Heart left ventricle (tissue), 16 donors: ENCODE results near the gene FLYWCH2. TPM values are rescaled to one million over a fixed set of nuclear protein-coding genes. Genes with fewer than 3 reads are reported as not detected.

Experiments used
- ATAC-seq, 4 donors: fragments of 200-7000 bp; cut with Tn5 transposase; one replicate each; pipeline ENCODE4 v1.9.1; 2020 to 2022; ENCODE audit warnings: moderate library complexity in 4 of 4, mild to moderate bottlenecking in 3 of 4, moderate number of reproducible peaks in 1 of 4
- DNase-seq, 5 donors: peaks; one replicate each; pipeline ENCODE4 v3.0.0-alpha.2; 2020
- H3K27ac ChIP-seq, 12 donors: fragments of 200-600 bp; sonication (generic) in 4 of 12; one replicate each; pipeline versions ENCODE4 v1.5.0 to v1.8.0; 2016 to 2022; ENCODE audit warnings: mild to moderate bottlenecking in 2 of 12
- H3K27me3 ChIP-seq, 9 donors: fragments of 200-600 bp; sonication (generic) in 2 of 9; one replicate each; pipeline versions ENCODE4 v1.5.1 to v1.8.0; 2016 to 2022; ENCODE audit warnings: mild to moderate bottlenecking in 3 of 9
- H3K36me3 ChIP-seq, 9 donors: fragments of 200-600 bp; sonication (generic) in 2 of 9; one replicate each; pipeline versions ENCODE4 v1.5.0 to v1.8.0; 2018 to 2022; ENCODE audit warnings: mild to moderate bottlenecking in 2 of 9
- H3K4me1 ChIP-seq, 12 donors: fragments of 200-600 bp; sonication (generic) in 4 of 12; one replicate each; pipeline versions ENCODE4 v1.5.0 to v1.8.0; 2016 to 2022; ENCODE audit warnings: mild to moderate bottlenecking in 3 of 12
- H3K4me3 ChIP-seq, 12 donors: fragments of 200-600 bp; sonication (generic) in 4 of 12; one replicate each; pipeline versions ENCODE4 v1.5.0 to v1.8.0; 2017 to 2022; ENCODE audit warnings: mild to moderate bottlenecking in 9 of 12, moderate library complexity in 4 of 12
- H3K9me3 ChIP-seq, 12 donors: fragments of 200-600 bp; sonication (generic) in 4 of 12; one replicate each; pipeline versions ENCODE4 v1.5.0 to v1.8.0; 2016 to 2022; ENCODE audit warnings: mild to moderate bottlenecking in 1 of 12
- CTCF ChIP-seq, 12 donors: fragments of 200-600 bp; sonication (generic) in 4 of 12; IDR thresholded peaks; one replicate each; pipeline versions ENCODE4 v1.5.0 to v1.8.0; 2018 to 2022; ENCODE audit warnings: antibody characterized with exemption in 12 of 12, mild to moderate bottlenecking in 5 of 12
- POLR2A ChIP-seq, 2 donors: fragments of 450-650 bp; IDR thresholded peaks; one replicate each; pipeline ENCODE4 v1.6.1; 2017; ENCODE audit warnings: antibody characterized with exemption in 2 of 2, mild to moderate bottlenecking in 2 of 2, moderate library complexity in 2 of 2
- WGBS, 4 donors: extraction: QIAGEN DNeasy Blood & Tissue Kit in 2 of 4; methylation state at CpG; one replicate each; pipeline versions ENCODE4 v1.1.5 to v1.1.7; 2013 to 2018; 5-methylcytosine and 5-hydroxymethylcytosine counted together
- intact Hi-C, 10 donors: fragments of 100-400 bp; cut with DNase I; formaldehyde crosslinking; loops; one replicate each; pipeline versions ENCODE4 v1.11.1 to v1.14.2; 2022
- polyA plus RNA-seq, 2 donors: library from polyadenylated mRNA; stranded (reverse); fragments of 200-250 nt; gene quantifications; one replicate each; pipeline ENCODE4 v1.2.3, GENCODE V29; 2013
- total RNA-seq, 9 donors: library from RNA; depleted of rRNA in 2 of 9; stranded (reverse); fragments of >200 nt in 2 of 9; fragmentation: NEBNext Ultra II Directional in 3 of 9; extraction: Animal tissue kit (Norgen Biotek cat#: 25700) in 3 of 9; gene quantifications; one replicate each; pipeline versions ENCODE4 v1.1.0 to v1.2.4, GENCODE V29; 2016 to 2023
- donor health status: ischemic (EF 13 %, LVEDD 7.1; RV severe dilation, severe dysfunction).
- donor health status: healthy with polysubstance abuse.
- donor health status: DM: no; HTN: yes; CAD: no.
- donor health status: DM: no; HTN: no; CAD: no.
- donor health status: ischemic (EF 25% LVEDD 6.9; RV normal size, moderate dysfunction).
- donor health status: ischemic (EF 25% LVEDD 5.7; RV mildly dilated, moderate dysfunction).
- donor health status: healthy.
- donor health status: DM: yes; HTN: yes; CAD: no.
- donor health status: ischemic (EF 35%, LVEDD 5.7; RV mildly dilated, moderate dysfunction).
- donor health status: nonischemic (EF 11% LVEDD 7.7; RV severe dilation, severe dysfunction).
- donor health status: DM: yes; HTN: yes; CAD: no.
- donor health status: PGD.
- donor health status: ischemic (EF 29% LVEDD 5.4; RV normal size, mild dysfunction).
- donor health status: nonischemic (EF 23%, LVEDD 6.1; RV moderate dilation, normal function).

FLYWCH2 gene
- total and polyA plus RNA-seq, 11 donors, result 20.1 to 64.1 (median 23.7) TPM

DNA sequence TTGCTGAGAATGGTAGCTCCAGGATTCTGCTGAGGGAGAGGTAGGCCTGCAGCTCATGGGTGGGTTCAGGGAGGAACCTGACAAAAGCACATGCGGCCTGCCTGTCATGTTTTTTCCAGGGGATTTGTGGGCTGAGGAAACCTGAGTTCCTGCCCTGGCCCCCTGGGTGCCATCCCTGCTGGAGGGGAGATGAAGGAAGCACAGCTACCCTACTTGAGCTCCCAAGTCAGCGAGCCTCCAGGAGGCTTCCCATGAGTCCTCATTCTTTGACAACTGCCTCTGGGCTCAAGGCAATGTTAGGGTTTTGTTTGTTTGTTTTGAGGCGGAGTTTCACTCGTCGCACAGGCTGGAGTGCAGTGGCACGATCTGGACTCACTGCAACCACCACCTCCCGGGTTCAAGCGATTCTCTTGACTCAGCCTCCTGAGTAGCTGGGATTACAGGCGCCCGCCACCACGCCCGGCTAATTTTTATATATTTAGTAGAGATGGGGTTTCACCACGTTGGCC is 16.6 kb downstream of the FLYWCH2 start:
- 92 to 94% (median 93%) methylated on average over 12 to 13 of the region's 13 CpGs for WGBS, 4 donors
- Histone ChIP-seq H3K9me3 (no peaks in the 10 kb centered on the region), H3K4me1 (peaks cover 0 to 10% (median 6%) of the 10 kb centered on the region in 12 donors), H3K27me3 (no peaks in the 10 kb centered on the region), H3K36me3 (peaks cover 0 to 47% (median 19%) of the 10 kb centered on the region in 9 donors), H3K27ac (no peak overlapping the region), H3K4me3 (no peak overlapping the region)
- intact Hi-C loops, result no loop called here
- ATAC-seq, result no peak
- TF ChIP-seq POLR2A (IDR thresholded peaks at IDR 0.05), result no peak
- no peak for DNase-seq

GRCh38 chr16:2900526-2901075 is 17.6 kb downstream of the FLYWCH2 start:
- Histone ChIP-seq H3K27ac (no peak overlapping the region), H3K36me3 (peaks cover 0 to 45% (median 18%) of the 10 kb centered on the region in 9 donors), H3K9me3 (no peaks in the 10 kb centered on the region), H3K27me3 (no peaks in the 10 kb centered on the region), H3K4me3 (no peak overlapping the region), H3K4me1 (peaks cover 0 to 10% (median 6%) of the 10 kb centered on the region in 12 donors)
- ATAC-seq, result no peak
- TF ChIP-seq POLR2A (IDR thresholded peaks at IDR 0.05), result no peak
- WGBS, 4 donors, result 92 to 97% (median 93%) methylated on average over 13 to 15 of the region's 15 CpGs
- intact Hi-C loops, result no loop called here
- DNase-seq, result no peak

DNA sequence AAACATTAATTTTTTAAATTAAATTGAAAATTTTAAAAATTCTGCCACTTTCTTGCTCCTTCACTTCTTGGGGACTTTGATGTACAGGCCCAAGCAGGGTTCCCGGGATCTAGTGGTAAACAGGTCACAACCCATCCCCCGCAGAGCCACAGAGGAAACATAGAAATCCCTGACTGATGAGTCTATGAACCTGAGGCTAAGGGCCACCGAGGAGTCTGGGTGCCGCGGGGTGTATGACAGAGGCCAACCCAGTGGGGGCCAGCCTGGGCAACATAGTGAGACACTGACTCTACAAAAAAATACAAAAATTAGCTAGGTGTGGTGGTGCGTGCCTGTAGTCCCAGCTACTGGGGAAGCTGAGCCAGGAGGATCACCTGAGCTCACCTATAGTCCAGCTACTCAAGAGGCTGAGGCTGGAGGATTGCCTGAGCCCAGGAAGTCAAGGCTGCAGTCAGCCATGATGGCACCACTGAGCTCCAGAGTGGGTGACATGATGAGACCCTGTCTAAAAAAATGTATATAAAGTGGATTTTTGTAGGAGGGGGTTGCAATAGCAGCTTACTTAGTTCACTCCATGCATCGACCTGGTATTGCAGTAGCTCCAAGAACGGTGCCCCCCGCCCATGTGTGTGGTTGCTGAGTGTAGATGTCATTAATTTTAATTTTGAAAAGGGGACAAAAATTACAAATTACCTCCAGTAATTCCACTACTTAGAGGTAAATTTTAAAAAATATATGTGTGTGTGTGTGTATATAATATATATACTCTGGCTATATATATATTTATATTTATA is 19.5 kb downstream of the FLYWCH2 start:
- no peak for TF ChIP-seq CTCF (IDR thresholded peaks at IDR 0.05)
- TF ChIP-seq POLR2A (IDR thresholded peaks at IDR 0.05), result no peak

GRCh38 chr16:2904100-2904921 is 21.3 kb downstream of the FLYWCH2 start:
- DNase-seq (peak; percentile 89 to 93 (median 89)), ATAC-seq (peak; percentile 12 to 63 (median 62))
- 0 to 1% (median 1%) methylated on average over 45 to 62 of the region's 62 CpGs for WGBS, 4 donors
- Histone ChIP-seq H3K4me1 (peaks cover 0 to 23% (median 12%) of the 10 kb centered on the region in 12 donors), H3K36me3 (peaks cover 0 to 11% (median 1%) of the 10 kb centered on the region in 9 donors), H3K27me3 (no peaks in the 10 kb centered on the region), H3K4me3 (peak overlapping the region; percentile 64 to 96 (median 81)), H3K9me3 (no peaks in the 10 kb centered on the region), H3K27ac (peak overlapping the region; percentile 91 to 100 (median 97))
- TF ChIP-seq POLR2A (IDR thresholded peaks at IDR 0.05) (no peak), CTCF (IDR thresholded peaks at IDR 0.05) (peak; percentile 88 to 99 (median 97))
- intact Hi-C loops, result loop anchor here in 9 of 10 donors (2.0 kb wide), 3 partner anchors 14 to 30 kb away; partner anchors contain the start of gene FLYWCH2 (in 8 of the 9)

More for the DNA sequence above, 19.5 kb downstream of the FLYWCH2 start:
- DNase-seq, result no peak
- peaks cover 0 to 27% (median 5%) of the 10 kb centered on the region in 9 donors for H3K36me3 ChIP-seq
- no peak for ATAC-seq
- 94 to 96% (median 95%) methylated on average over 9 of the region's 9 CpGs for WGBS, 4 donors
- H3K4me1 ChIP-seq, result peaks cover 0 to 22% (median 12%) of the 10 kb centered on the region in 12 donors
- no peak overlapping the region for H3K27ac ChIP-seq
- H3K27me3 ChIP-seq, result no peaks in the 10 kb centered on the region
- no peak overlapping the region for H3K4me3 ChIP-seq
- intact Hi-C loops, result loop anchor here in 1 of 10 donors (2.0 kb wide), 1 partner anchor 20 kb away; the partner anchor contains the start of gene FLYWCH2
- H3K9me3 ChIP-seq, result no peaks in the 10 kb centered on the region
